C4-2B (cell line): ENCODE measurements around the gene THRB.

Source experiments
- H3K27ac ChIP-seq: fragments of 450-650 bp; 2 replicates; pipeline ENCODE4 v1.5.1; 2017
- CTCF ChIP-seq: fragments of 450-650 bp; conservative IDR thresholded peaks from 2 replicates; pipeline ENCODE4 v1.5.1; 2017; ENCODE audit warnings: mild to moderate bottlenecking
- ZFX ChIP-seq: fragments of 450-650 bp; IDR thresholded peaks from 2 replicates; pipeline ENCODE4 v1.6.1; 2017

THRB gene

GRCh38 chr3:24128199-24129005 is 366.2 kb downstream of the THRB start:
- peak overlapping the region; percentile 22; the same call in 1 of the 2 replicates for H3K27ac ChIP-seq
- TF ChIP-seq CTCF = no peak
- no peak for TF ChIP-seq ZFX

DNA sequence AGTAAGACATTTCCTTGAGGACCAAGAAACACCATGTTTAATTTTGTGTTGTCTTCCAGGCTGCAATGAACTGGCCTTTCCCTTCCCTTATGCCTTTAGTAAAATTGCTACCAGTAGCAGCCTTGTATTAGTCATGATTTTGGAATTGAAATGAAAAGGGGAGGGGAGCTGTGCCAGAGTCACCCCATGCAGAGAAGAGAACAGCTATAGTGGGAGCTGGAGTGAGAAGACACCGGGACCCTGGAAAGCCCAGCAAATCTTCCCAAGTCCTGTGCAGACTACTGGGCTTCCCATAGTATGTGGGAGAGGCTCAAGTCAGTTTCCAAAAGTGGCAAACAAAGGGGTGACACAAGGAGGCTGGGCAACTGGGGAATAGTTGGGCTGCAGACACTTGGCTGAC is 371.1 kb downstream of the THRB start:
- TF ChIP-seq ZFX = no peak
- TF ChIP-seq CTCF = no peak
- H3K27ac ChIP-seq = no peak overlapping the region

- H3K27ac ChIP-seq = peak overlapping the region; percentile 51; the same call in 1 of the 2 replicates
- no peak for TF ChIP-seq CTCF
- no peak for TF ChIP-seq ZFX
These were observed 374.2 kb downstream of the THRB start for GRCh38 chr3:24120434-24120833.

DNA sequence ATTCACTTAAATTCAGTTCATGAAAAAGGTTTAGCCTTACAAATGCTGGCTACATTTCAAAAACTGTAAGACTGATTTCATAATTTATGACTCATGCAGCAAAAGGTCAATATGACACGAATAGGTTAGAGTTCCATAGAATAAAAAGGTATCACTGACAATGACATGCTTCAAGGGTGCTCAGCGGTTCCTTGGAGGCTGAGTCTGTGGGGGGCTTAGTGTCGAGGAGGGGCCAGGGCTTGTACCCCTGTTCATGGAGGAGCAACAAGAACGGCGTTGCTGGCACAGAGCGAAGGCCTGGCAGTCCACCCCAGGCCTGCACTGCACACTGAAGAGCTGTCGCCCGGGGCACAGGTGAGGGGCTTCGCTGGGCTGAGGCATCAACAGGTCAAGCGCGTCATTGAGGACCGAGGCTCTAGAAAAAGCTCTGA is 375.3 kb downstream of the THRB start:
- TF ChIP-seq CTCF (no peak), ZFX (no peak)
- H3K27ac ChIP-seq = peak overlapping the region; percentile 51

- no peak for TF ChIP-seq ZFX
- TF ChIP-seq CTCF = no peak
- H3K27ac ChIP-seq = no peak overlapping the region
These were observed 377.1 kb downstream of the THRB start for GRCh38 chr3:24117508-24117907.

DNA sequence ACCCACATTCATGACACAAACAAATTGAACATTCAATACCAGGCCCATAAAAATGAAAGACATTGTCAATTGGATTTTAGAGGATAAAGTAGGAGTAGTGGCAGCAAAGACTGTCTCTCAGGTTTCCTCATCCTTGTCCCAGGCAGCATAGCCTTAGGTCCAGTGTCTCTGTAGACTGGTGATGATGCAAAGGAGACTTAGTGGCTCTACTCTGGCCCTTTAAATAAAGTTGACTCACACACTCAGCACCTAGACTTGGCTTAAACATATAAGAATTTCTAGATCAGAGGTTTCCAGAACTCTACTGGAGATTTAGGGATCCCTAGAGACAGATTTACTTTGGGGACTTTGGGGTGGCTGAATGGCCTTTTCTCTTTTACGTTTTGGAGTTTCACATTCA is 382.9 kb downstream of the THRB start:
- H3K27ac ChIP-seq = no peak overlapping the region
- TF ChIP-seq CTCF (no peak), ZFX (no peak)

DNA sequence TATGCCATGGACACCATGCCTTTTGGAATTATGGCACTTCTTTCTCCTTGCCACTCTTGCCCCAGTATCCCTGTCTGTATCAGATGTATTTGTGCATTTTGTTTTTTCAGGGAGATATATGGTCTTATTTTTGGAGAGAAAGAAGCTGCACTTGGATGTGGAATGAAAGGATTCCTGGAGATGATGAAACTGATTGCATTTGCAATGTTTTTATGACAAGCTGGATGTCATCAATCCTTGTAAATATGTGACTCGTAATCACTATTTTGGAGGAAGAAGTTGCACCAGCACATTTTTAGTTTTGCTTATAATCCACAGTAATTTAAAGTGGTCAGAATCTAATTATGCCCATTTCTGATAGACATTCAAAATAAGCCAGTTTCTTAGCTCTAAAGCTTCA is 384.6 kb downstream of the THRB start:
- H3K27ac ChIP-seq = no peak overlapping the region
- TF ChIP-seq ZFX (no peak), CTCF (no peak)
